ENCODE results near the gene COL9A3.

GRCh38 chr20:62772619-62772989 lies 44.2 kb upstream of the COL9A3 start:
- TF ChIP-seq CTCF (IDR thresholded peaks at IDR 0.05) = no peak
- no peak for TF ChIP-seq POLR2A (IDR thresholded peaks at IDR 0.05)
